Esophagus mucosa (tissue), 1 donor: ENCODE data around the gene FGFRL1. TPM values are rescaled to one million over a fixed set of nuclear protein-coding genes. Genes with fewer than 3 reads are reported as not detected.
A peak's percentile ranks its signal among the peaks of the same experiment; 100 is the strongest.
"Not testable (repeated sequence)": the region's sequence is repeated elsewhere in the genome, so short reads cannot be mapped to it uniquely, and the experiment has no call there.

ENCODE experiments used
- ATAC-seq: fragments of 200-7000 bp; cut with Tn5 transposase; one replicate; pipeline ENCODE4 v1.9.1; 2020
- total RNA-seq: library from RNA; stranded (reverse); gene quantifications from one replicate; pipeline ENCODE4 v1.2.4, GENCODE V29; 2023
- donor health status: DM: yes; HTN: yes; CAD: no.

Gene FGFRL1
- total RNA-seq, 1 donor from 2014 or later = 2.2 TPM

DNA sequence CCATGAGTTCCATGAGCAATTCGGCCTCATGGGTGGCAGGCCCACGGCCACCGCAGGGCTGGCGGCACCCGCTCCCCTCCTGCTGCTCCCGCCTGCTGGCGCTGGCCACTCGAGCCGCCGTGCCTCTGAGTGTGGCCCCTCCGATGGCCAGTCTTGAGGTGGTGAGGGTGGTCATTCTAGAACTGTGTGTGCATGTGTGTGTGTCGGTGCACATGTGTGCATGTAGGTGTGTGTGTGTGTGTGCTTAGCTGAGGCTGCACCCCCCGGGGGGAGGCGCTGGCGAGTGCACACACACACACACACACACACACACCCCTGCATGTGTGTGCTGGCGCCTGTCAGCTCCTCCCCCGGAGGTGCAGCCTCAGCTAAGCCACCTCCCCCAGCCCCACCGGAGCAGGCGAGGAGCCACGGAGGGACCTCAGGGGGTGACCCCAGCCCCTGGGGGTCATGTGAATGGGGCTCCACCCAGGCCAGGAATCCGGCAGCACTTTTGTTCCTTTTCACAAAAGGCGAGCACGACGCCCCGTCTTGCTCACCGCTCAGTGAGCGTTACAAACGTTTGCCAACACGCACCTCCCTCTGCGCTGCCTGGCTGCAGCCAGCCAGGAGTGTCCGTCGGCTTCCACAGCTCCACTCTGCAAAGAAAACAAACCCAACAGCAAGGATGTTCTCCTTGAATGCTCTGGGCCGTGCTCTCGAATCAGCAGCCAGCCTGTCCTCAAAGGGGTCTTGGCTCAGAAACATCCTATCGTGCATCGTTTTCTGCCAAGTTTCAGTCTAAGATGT is 29.9 kb downstream of the FGFRL1 start:
- ATAC-seq = peak; percentile 27

DNA sequence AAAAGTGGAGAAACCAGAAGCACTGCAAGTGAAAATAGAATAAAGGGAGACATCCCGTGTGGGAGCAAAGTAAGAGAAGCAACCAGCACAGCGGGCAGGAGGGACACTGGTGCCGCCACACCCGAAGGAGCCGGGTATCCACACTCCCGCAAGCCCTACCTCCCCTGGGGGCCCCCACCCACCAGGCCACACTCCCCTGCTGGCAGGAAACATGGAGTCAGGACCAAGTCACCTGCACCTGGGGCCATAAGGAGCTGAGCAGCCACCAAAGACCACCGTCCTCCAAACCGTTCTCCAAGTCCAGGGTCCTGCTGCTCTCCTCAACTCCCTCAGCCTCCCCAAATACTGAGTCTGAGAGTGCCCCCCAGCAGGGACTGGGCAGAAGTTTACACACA is 30.5 kb downstream of the FGFRL1 start:
- ATAC-seq = no peak

DNA sequence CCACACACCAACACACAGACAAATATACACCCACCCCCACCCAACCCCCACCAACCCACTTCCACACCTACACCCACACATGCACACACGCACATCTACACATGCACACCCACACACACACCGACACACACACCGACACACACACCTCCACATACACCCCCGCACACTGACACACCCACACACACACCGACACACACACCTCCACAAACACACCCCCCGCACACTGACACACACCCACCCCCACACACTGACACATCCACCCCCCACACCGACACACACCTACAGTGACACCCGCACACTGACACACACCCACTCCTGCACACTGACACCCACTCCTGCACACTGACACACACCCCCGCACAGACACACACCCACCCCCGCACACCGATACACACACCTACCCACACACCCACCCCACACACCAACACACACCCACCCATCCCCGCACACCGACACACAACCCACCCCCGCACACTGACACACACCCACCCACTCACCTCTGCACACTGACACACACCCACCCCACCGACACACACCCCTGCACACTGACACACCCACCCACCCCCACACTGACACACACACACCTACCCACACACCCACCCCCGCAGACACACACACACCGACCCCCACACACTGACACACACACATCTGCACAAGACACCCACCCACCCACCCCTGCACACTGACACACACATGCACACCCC is 31.1 kb downstream of the FGFRL1 start:
- no peak for ATAC-seq

DNA sequence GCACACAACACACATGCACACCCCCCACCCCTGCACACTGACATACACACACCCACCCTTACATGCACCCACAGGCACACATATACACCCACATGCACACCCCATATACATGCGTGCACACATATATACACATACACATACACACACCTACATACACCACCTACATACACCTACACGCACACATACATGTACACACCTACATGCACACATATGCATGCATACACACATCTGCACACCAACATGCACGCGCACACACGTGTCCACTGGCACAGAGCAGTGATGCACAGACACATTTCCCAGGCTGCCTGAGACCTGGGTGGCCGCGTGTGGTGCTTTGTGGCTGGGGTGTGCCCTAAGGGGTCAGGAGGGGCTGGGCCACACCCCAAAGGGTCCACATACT is 31.7 kb downstream of the FGFRL1 start:
- no peak for ATAC-seq

DNA sequence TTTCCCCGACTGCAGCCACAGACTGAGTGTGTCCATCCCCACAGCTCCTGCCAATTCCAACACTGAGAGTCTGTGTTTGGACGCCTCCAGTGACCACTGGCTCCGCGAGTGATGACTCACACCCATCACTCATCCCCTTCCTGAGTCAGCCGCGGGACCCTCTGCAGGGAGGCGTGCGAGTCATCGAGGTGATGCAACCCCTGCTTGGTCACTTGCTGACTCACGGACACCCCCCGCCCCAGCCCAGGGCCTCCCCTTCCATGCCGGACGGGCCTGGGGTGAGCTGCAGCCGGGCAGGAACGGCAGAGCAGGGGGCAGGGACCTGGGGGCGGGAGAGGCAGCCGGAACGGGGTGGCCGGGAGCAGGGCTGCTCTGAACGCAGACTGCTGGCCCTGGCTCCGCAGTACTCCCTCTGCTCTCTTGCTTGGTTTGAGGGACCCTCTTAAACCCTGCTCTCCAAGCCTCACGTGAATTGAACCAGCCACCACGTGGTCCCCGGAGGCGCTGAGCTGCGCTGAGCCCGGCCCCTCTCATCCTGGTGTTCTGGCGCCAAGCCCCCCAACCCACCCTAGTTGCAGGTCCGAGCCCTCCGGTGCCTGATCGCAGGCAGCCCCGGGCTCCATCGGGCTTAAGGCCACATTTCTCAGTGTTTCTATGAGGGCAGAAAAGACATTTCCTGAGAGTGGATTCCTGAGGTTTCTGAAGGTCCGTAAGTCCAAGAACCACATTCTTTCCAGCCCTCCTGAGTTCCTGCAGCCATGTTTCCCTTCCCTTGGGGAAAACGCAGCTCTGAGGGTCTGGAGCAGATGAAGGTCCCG is 32.4 kb downstream of the FGFRL1 start:
- peak; percentile 65 for ATAC-seq

DNA sequence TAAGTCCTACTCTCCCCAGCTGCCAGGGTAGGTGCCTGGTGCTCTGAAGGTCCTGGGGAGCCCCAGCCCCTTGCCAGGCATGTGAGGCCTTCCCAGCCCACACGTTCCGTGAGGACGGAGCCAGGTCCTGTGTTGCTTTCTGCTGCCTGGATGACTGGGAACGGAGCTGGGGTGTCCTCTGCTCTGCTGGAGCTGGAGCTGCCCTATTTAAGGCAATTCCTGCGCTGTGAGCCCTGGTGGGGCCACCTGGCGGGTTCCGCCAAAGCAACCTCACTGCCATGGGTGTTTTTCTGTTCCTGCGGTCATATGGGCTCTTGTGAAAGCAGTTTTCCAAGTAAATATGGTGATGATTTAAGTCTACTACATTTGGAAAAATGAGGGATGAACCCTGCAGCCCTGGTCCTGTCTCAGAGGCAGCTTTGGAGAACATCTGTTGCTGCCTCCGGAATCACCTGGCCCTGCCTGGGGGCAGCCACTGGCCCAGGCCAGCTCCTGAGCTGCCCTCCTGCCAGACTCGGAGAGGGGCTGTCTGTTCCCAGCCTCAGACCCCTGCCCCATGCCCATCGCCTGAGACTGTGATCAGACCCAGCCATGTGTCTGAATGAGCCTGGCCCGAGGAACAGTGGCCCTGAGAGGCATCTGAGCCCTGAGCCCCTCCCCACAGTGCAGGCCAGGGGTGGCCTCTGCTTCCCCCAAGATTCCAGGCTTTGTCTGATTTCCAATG is 33.2 kb downstream of the FGFRL1 start:
- ATAC-seq = no peak

DNA sequence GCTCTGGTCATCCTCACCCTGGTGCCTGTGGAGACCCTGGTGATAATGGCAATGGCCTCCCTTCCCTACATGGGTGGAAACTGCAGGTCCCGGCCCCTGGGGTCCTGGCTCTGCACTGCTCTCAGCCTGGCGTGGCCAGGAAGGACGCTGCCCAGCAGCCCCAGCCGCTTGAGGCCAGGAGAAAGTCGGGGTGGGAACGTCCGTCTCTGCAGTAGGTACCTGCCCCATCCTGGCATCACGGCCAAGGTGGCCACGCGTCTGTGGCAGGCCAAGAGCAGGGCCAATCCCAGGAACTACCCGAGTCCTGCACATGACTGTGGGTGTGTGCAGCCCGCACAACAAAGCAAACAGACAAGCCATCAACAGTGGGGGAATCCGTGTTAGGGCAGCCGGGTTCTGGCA is 33.8 kb downstream of the FGFRL1 start:
- no peak for ATAC-seq

DNA sequence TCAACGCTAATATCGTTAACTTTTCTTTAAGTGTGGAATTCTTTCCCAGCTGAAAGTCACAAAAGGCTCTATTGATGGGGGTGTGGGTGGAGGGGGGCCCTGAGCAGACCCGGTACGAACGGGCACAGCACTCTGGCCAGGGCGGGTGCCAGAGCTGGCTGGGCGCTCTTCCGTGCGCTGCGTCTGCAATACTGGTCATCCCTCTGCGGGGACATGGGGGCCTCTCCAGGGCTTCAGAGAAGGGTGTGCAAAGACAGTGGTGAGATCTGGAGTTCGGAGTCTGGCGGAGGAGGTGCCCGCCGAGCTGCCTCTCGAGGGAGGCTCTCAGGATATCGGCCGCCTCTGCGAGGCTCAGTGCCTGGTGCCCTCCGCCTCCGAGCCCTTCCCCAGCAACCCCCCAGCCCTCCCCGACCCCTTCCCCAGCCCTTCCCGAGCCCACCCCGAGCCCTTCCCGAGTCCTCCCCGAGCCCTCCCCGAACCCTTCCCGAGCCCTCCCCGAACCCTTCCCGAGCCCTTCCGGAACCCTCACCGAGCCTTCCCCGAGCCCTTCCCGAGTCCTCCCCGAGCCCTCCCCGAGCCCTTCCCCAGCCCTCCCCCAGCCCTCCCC is 34.3 kb downstream of the FGFRL1 start:
- no peak for ATAC-seq

DNA sequence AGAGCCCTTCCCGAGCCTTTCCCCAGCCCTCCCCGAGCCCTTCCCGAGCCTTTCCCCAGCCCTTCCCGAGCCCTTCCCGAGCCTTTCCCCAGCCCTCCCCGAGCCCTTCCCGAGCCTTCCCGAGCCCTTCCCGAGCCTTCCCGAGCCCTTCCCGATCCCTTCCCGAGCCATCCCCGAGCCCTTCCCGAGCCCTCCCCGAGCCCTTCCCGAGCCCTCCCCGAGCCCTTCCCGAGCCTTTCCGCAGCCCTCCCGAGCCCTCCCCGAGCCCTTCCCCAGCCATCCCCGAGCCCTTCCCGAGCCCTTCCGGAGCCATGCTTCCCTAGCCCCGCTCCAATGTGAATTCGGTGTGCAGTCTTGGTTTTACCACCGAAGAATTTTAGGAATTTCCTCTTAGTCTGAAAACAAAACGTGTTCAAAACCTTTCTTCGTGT is 35.2 kb downstream of the FGFRL1 start:
- ATAC-seq = not testable (repeated sequence)

DNA sequence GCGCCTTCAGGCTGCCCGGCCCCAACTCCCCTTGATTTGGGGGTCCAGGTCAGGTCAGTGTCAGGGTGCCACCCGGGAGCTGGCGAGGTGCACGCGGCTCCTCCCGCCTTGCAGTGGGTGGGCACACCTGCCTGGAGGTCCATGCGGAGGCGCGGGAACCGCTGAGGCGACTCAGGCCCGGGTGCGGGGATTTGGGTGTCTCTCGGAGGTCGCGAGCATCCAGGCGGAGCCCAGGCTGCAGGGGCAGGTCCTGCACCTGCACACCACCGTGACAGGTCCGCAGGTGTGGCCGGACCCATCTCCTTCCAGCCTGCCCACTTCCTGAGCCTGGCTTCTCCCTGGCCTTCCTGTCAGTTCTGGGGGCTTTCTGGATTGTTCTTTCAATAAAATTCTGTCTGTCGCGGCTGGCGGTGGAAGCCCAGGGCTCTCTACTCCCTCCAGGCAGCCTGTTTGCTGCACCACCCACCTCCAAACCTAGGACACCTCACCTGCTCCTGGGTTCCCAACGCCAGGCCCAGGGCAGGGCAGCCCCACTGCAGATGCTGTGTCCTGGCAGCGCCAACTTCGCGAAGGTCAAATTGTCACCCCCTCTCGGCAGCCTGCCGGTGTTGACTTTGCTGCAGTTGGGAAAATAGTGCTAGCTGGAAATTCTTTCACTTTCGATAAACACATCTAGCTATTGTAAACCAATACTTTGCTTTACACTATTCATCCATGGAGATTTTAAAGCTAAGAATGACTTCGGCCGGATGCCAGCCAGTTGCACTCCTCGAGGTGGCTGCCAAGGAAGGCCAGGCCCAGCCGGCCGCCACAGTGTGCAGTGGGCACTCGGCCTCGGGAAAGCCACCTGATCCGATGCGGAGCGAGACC is 35.9 kb downstream of the FGFRL1 start:
- ATAC-seq = no peak

DNA sequence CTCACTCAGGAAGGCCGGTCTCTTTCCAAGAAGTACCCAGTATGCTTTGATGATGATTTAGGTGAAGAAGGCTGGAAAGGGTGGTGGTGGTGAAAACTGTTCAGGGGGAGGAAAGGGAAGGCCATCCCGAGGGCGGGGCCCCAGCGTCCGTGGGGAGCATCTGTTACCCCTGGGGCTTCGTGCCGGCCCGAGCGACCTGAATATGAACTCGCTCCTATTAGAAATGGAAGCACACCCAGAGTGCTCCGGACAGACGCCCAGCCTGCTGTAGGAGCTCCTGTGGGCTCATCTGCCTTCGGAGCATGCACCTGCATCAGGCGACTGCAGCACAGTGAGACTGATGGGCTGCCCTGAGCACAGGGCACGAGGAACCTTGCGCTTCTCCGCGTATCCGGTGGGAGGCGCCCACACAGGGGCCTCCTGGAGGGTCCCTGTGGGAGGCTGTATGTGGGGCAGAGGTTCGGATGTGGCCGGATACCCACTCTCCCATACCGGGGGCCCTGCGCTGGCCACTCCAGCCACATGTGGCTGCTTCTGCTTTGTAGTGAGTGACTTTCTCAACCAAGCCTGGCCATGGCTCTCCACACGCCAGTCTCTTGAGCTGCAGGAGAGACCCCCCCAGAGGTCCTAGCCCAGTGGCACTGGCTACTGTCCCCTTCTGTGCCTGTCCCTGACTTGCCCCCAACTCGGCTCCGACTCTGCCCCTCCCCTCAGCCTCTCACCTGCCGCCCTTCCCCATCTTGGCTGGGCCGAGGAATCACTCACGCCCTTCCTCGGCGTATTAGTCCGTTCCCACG is 36.7 kb downstream of the FGFRL1 start:
- ATAC-seq = no peak

DNA sequence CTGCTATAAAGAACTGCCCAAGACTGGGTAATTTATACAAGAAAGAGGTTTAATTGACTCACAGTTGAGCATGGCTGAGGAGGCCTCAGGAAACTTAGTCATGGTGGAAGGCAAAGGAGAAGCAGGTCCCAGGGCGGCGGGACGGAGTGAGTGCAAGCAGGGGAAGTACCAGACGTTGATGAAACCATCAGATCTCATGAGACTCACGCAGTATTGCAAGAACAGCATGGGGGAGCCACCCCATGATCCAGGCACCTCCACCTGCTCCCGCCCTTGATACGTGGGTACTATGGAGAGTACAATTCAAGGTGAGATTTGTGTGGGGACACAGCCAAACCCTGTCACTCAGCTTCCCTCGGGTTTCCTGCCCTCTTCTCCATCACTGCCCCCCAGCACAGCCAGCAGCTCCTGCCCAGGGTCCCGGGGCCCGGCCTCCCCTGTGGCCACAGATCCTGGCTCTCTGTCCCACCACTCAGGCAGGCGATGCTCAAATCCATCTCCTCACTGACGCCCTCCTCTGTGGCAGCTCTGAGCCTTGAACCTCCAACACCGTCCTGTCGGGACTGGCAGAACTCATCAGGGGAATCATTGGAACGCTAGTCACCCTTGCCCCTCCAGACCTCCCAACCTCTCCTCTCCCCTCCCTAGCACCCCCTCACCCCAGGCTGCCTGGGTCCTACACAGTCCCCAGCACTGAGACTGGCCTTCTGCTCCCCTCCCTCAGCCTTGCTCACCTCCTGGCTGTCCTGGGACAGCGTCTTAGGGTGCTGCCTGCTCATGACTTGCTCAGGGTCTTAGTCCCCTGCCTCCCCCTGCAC is 37.6 kb downstream of the FGFRL1 start:
- no peak for ATAC-seq

DNA sequence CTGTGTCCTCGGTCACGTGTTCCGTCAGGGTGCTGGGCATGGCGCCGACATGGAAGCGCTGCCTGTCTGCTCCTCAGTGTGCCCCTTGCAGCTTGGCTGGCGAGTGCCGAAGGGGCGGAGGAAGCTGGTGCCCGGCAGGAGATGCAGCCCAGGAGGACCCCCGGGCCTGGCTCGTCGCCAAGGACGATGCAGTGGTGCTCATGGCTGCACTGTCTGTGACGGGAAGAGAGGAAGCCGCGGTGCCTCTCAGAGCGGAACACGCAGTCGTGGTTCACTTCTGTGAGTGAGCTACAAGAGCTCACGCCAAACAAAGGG is 38.1 kb downstream of the FGFRL1 start:
- ATAC-seq = no peak

DNA sequence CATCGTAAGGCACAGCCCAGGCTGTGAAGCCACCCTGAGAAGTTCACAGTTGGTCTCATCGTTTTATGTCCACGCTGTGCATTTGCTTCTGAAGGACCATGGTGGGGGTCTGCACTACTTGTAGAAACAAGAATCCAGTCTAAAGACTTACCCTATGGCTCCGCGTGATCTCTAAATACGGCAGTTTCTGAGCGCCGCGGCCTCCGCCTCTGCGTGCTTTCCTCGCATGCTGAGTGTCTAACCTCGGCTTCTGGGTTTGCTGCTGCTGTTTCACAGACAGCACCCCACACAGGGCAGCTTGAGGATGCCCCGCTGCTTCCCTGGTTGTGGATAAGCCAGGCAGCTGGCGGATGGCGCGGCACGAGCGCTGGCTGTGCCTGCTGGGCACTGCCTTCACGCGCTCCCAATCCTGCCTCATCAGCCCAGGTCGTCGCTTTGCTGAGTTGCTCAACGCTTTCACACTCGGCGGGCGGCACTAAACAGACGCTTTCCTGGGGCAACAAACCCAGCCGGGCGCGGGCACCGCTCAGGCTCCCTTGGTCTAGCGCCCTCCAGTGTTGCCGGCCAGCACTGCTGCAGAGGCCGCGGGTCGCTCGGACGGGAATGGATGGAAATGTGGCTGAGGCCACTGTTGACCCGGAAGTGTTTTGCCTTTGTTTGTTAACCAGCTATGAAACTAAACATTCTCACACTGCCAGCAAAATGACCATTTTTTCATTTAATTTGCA is 39.2 kb downstream of the FGFRL1 start:
- ATAC-seq = no peak

DNA sequence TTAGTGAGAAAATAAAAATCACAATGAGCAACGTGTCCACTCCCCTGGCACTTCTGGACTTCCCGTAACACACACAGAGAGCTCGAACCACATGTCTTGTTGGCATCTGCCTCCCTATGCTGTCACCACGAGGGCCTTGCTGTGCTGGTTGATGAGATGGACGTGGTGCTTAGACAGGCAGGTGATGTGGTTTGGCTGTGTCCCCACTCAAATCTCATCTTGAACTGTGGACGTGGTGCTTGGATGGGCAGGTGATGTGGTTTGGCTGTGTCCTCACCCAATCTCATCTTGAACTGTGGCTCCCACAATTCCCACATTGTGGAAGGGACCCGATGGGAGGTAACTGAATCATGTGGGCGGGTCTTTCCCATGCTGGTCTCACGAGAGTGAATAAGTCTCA is 40.0 kb downstream of the FGFRL1 start:
- ATAC-seq = no peak

DNA sequence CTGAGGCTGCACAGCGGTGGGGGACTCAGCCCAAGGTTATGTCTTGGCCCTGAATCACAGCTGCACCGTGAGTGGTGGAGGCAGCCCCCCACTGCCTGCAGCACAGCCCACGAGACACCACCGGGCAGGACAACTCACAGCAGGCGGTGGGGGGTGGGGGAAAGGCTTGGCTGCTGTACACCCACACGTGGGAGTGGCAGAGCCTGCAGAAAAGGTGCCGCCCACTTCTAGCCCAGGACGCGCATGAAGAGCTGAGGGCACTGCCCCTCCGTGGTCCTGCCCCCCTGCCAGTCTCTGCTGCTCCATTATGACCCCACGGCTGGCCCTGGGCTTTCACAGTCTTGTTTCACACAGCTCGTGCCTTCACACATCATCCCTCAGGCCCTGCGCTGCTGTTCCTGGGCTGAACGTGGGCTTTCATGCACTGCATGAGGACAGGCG is 40.8 kb downstream of the FGFRL1 start:
- no peak for ATAC-seq

DNA sequence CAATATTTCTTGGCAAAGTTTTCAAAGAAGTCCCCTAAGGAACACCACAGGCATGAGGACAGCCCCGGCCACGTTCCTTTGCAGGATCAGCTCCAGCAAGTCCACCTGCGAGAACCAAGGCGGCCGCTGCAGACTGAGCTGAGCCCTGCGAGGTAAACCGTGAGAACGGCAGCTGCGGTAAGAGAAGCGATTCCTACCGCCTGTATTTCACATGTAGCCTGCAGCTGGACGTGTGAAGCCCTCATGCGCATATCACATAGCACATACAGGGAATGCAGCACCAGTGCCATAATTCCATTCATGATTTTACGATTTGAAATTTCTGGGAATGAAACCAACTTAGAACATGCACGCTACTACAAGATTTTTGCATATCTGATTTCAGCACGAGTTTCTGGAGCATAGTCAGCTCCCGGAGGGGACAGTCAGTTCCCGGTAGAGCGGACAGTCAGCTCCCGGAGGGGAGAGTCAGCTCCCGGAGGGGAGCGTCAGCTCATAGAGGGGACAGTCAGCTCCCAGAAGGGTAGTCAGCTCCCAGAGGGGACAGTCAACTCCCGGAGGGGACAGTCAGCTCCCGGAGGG is 41.7 kb downstream of the FGFRL1 start:
- ATAC-seq = no peak

DNA sequence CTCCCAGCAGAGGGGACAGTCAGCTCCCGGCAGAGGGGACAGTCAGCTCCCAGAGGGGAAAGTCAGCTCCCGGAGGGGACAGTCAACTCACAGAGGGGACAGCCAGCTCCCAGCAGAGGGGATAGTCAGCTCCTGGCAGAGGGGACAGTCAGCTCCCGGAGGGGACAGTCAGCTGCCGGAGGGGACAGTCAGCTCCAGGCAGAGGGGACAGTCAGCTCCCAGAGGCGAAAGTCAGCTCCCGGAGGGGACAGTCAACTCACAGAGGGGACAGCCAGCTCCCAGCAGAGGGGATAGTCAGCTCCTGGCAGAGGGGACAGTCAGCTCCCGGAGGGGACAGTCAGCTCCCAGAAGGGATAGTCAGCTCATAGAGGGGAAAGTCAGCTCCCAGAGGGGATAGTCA is 42.5 kb downstream of the FGFRL1 start:
- ATAC-seq = not testable (repeated sequence)
